GM19025 (cell line): ENCODE measurements around the gene SEC61A1.

Experiments used
- ATAC-seq: cut with Tn5 transposase; IDR thresholded peaks from one replicate; pipeline ENCODE4 v1.9.1; 2021; ENCODE audit warnings: mild to moderate bottlenecking, low read depth, moderate library complexity; ENCODE audit not compliant: unreplicated experiment

The SEC61A1 gene

DNA sequence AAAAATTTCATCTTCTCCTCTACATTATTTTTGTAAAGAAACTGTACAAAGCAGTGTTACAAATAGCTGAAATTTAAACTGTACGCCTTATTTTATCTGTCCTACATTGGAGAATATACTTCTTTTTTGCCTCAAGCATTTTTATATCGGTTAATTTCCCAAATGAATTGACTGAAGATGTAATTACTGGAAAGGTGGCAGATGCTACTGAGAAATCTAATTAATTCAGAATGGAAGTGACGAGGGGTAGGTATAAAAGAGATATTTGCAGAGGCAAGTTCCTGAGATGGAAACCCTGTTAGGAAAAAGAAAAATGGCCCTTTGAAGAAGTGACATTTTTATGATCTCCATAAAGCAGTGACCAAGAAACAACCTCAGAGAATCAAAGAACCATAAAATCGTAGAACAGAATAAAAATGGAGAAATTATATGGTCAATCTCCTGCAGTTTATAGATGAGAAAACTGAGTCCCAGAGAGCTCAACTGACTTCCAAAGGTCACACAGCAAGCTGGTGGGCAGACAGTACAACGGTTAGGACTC, 51.0 kb downstream of the SEC61A1 start:
- ATAC-seq, result no peak

GRCh38 chr3:128107834-128108233, 55.6 kb downstream of the SEC61A1 start:
- no peak for ATAC-seq

- no peak for ATAC-seq
Measured at GRCh38 chr3:128111147-128111546, 58.9 kb downstream of the SEC61A1 start.

DNA sequence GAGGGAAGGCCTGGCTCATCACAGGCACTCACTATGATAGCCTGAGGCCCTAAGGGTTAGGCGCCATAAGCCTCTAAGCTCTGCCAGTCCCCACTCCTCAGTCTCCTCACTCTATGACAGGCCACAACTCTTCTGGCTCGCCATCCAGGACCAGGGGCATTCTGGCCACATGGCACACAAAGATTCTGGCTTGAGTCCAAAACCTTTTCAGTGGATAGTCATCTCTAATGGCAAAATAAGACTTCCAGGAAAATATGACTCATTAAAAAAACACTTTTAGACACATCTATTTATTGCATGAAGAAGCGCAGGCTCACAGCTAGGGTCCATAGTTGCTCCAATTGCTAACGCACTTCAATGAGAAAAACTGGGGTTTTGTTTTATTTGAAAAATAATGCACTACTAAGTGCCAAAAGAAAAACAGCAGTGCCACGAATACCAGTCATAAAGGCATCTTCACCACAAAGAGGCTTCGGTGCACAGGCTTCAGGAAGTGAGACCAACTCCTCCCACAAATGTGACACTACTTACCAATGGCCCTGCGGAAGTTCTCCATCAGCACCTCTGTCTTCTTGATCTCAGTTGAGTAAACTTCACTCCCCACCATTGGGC, 60.2 kb downstream of the SEC61A1 start:
- ATAC-seq, result peak; percentile 56

DNA sequence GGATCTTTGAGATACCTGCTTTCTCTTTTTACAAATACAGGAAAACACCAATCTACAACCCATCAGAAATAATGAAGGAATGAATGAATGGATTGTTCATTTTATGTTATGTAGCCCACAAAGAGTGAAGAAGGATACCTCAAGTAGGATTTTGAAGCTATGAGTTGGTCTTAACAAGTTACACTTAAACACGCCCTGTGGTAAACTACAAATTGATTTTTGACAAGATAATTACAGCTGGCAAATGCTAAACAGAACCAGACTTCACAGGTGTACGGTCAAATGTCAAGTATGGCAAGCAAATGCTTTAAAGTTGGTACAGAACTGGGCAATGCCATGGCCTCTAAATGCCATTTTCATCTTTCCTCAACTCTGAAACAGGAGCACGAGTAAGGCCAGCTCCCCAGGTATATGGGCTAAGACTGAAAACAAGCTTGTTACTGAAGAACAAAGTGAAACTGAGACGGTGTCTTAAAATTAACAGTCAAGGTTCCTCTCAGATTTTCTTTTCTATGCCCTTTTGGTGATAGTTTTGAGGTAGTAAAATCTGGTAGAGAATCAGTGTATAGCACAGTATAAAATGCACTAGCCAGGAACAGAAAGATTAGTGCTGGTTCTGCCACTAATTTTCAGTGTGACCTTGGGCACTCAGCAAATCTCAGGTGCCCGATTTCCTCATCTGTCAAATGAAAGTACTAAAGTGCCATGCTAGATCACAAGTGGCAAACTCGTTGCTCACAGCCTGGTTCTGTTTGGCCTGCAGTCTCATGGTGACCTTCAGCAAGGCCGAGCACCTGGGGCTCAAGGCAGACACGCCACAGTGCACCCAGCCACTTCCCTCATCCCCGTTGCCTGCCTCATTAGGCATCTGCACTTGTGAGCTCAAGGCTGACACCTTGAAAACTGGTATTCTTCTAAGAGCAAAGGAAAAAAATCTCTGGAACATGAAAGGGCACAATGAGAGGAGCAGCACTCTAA, 61.9 kb downstream of the SEC61A1 start:
- ATAC-seq, result no peak
